Uterus (tissue), 2 donors: ENCODE measurements around the gene HHAT.

Experiments
- POLR2A ChIP-seq, 2 donors: fragments of 450-650 bp; IDR thresholded peaks; one replicate each; pipeline ENCODE4 v1.6.1; 2016; ENCODE audit warnings: antibody characterized with exemption in 2 of 2, mild to moderate bottlenecking in 1 of 2, moderate library complexity in 1 of 2
- TF ChIP-seq, protein P1 (sequence below), 4 experiments: fragments of 200-600 bp in 2 of 4; fragments of 450-650 bp in 2 of 4; sonication (generic) in 2 of 4; IDR thresholded peaks; one replicate each; pipeline ENCODE4 v1.5.1; 2016 to 2019; ENCODE audit warnings: antibody characterized with exemption in 4 of 4, mild to moderate bottlenecking in 2 of 4, moderate library complexity in 1 of 4

DNA sequence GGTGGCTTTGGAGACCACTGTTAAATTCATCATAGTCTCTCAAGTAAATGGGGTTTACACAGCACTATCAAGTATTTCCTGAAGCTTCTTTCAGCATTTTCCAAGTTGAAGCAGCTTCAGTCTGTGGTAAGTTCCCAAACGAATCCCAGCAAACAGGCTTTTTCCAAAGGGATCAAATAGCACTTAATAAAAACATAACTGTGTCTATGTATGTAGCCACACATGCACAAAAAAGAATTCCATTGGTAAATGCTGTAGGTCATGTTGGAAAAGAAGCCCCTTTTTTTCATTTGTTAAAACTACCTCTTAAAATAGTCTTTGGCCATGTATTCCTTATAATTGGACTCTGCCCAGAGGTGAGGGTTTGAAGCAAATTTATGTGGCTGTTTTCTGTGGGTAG, 69.8 kb downstream of the HHAT start:
- TF ChIP-seq, protein P1, sequence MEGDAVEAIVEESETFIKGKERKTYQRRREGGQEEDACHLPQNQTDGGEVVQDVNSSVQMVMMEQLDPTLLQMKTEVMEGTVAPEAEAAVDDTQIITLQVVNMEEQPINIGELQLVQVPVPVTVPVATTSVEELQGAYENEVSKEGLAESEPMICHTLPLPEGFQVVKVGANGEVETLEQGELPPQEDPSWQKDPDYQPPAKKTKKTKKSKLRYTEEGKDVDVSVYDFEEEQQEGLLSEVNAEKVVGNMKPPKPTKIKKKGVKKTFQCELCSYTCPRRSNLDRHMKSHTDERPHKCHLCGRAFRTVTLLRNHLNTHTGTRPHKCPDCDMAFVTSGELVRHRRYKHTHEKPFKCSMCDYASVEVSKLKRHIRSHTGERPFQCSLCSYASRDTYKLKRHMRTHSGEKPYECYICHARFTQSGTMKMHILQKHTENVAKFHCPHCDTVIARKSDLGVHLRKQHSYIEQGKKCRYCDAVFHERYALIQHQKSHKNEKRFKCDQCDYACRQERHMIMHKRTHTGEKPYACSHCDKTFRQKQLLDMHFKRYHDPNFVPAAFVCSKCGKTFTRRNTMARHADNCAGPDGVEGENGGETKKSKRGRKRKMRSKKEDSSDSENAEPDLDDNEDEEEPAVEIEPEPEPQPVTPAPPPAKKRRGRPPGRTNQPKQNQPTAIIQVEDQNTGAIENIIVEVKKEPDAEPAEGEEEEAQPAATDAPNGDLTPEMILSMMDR (IDR thresholded peaks at IDR 0.05) = no peak
- TF ChIP-seq POLR2A (IDR thresholded peaks at IDR 0.05) = no peak
